Keratinocyte (primary cell): ENCODE results near the gene ZBTB3. TPM values are rescaled to one million over a fixed set of nuclear protein-coding genes. Genes with fewer than 3 reads are reported as not detected.

ENCODE experiments used
- polyA plus RNA-seq, 5 experiments: library from polyadenylated mRNA; depleted of rRNA in 3 of 5; stranded (reverse) in 3 of 5; stranded (forward) in 1 of 5; unstranded in 1 of 5; fragments of >200 nt; gene quantifications; 1 replicate in 1 of 5; 2 replicates in 3 of 5; 3 replicates in 1 of 5; pipeline versions ENCODE4 v1.2.1 to v1.2.3, GENCODE V29; 2011 to 2012; ENCODE audit warnings: missing spikeins in 2 of 5, low read depth in 1 of 5, low replicate concordance in 1 of 5
- small RNA-seq, 3 experiments: library from RNA; depleted of rRNA; stranded (forward); fragments of <200 nt; gene quantifications; one replicate each; pipeline ENCODE3, GENCODE V24; 2012; ENCODE audit warnings: low read depth in 3 of 3, low replicate concordance in 1 of 3; ENCODE audit not compliant: insufficient read length in 3 of 3

Gene ZBTB3
- polyA plus RNA-seq, 1 donor (not counting 4 experiments of a cell fraction or from before 2014, with no cell fraction given): 3.4 TPM

Small RNAs within 50 kb of the gene (small RNA-seq; reads per million reads assigned to genes)
- gene MIR6514: 0.07 to 2.3 (median 1.3) reads per million in 3 experiments

Other genes with a start within 250 kb of the ZBTB3 start
- gene AHNAK, start 207.4 kb downstream of the ZBTB3 start, polyA plus RNA-seq: 195 to 220 TPM (median 207 TPM) in 3 replicates
- 1,553 to 1,943 TPM (median 1,735 TPM) in 3 replicates for gene EEF1G, start 180.3 kb downstream of the ZBTB3 start, polyA plus RNA-seq
- 10.1 to 12.3 TPM (median 10.5 TPM) in 3 replicates for gene TUT1, start 162.6 kb downstream of the ZBTB3 start, polyA plus RNA-seq
- 29.4 to 44.3 TPM (median 39.7 TPM) in 3 replicates for gene MTA2, start 152.3 kb downstream of the ZBTB3 start, polyA plus RNA-seq
- gene EML3, start 141.4 kb downstream of the ZBTB3 start, polyA plus RNA-seq: 13.6 to 15.1 TPM (median 13.6 TPM) in 3 replicates
- gene ROM1, start 140.9 kb downstream of the ZBTB3 start, polyA plus RNA-seq: 1.0 to 1.9 TPM (median 1.5 TPM) in 3 replicates
- 15.1 to 28.2 TPM (median 17.7 TPM) in 3 replicates for gene B3GAT3, start 132.2 kb downstream of the ZBTB3 start, polyA plus RNA-seq
- 153 to 211 TPM (median 176 TPM) in 3 replicates for gene GANAB, start 107.5 kb downstream of the ZBTB3 start, polyA plus RNA-seq
- gene INTS5, start 100.9 kb downstream of the ZBTB3 start, polyA plus RNA-seq: 7.7 to 21.1 TPM (median 8.0 TPM) in 3 replicates
- 58.9 to 81.5 TPM (median 76.5 TPM) in 3 replicates for gene C11orf98, start 89.0 kb downstream of the ZBTB3 start, polyA plus RNA-seq
- 4.0 to 4.5 TPM (median 4.2 TPM) in 3 replicates for gene CSKMT, start 88.8 kb downstream of the ZBTB3 start, polyA plus RNA-seq
- 8.3 to 11.7 TPM (median 8.6 TPM) in 3 replicates for gene UQCC3, start 82.5 kb downstream of the ZBTB3 start, polyA plus RNA-seq
- gene LBHD1, start 81.9 kb downstream of the ZBTB3 start, polyA plus RNA-seq: 3.8 to 5.3 TPM (median 4.9 TPM) in 3 replicates
- gene UBXN1, start 75.1 kb downstream of the ZBTB3 start, polyA plus RNA-seq: 45.9 to 72.5 TPM (median 58.5 TPM) in 3 replicates
- gene LRRN4CL, start 64.6 kb downstream of the ZBTB3 start, polyA plus RNA-seq: 0.08 TPM in 3 replicates
- gene BSCL2, start 46.7 kb downstream of the ZBTB3 start, polyA plus RNA-seq: 21.9 to 50.5 TPM (median 38.6 TPM) in 3 replicates
- gene GNG3, start 46.5 kb downstream of the ZBTB3 start, polyA plus RNA-seq: not detected in 3 replicates
- 17.2 to 29.0 TPM (median 20.3 TPM) in 3 replicates for gene HNRNPUL2, start 26.7 kb downstream of the ZBTB3 start, polyA plus RNA-seq
- 14.7 to 26.1 TPM (median 23.8 TPM) in 3 replicates for gene TTC9C, start 25.7 kb downstream of the ZBTB3 start, polyA plus RNA-seq
- 145 to 166 TPM (median 151 TPM) in 3 replicates for gene POLR2G, start 7.4 kb upstream of the ZBTB3 start, polyA plus RNA-seq
- 14.7 to 16.1 TPM (median 14.8 TPM) in 3 replicates for gene TAF6L, start 17.2 kb upstream of the ZBTB3 start, polyA plus RNA-seq
- 35.4 to 76.4 TPM (median 38.6 TPM) in 3 replicates for gene TMEM179B, start 33.2 kb upstream of the ZBTB3 start, polyA plus RNA-seq
- gene TMEM223, start 37.8 kb upstream of the ZBTB3 start, polyA plus RNA-seq: 11.0 to 15.6 TPM (median 11.8 TPM) in 3 replicates
- 22.8 to 51.2 TPM (median 25.3 TPM) in 3 replicates for gene NXF1, start 51.3 kb upstream of the ZBTB3 start, polyA plus RNA-seq
- gene STX5, start 77.9 kb upstream of the ZBTB3 start, polyA plus RNA-seq: 20.4 to 30.4 TPM (median 25.6 TPM) in 3 replicates
- not detected in 3 replicates for gene TEX54, start 78.7 kb upstream of the ZBTB3 start, polyA plus RNA-seq
- gene WDR74, start 85.4 kb upstream of the ZBTB3 start, polyA plus RNA-seq: 44.5 to 48.1 TPM (median 47.7 TPM) in 3 replicates
- 469 to 552 TPM (median 521 TPM) in 3 replicates for gene SLC3A2, start 126.7 kb upstream of the ZBTB3 start, polyA plus RNA-seq
- not detected in 3 replicates for gene CHRM1, start 167.2 kb upstream of the ZBTB3 start, polyA plus RNA-seq
- gene SLC22A6, start 230.8 kb upstream of the ZBTB3 start, polyA plus RNA-seq: not detected in 3 replicates